Measurements from ENCODE around the gene SPO11. TPM values are rescaled to one million over a fixed set of nuclear protein-coding genes. Genes with fewer than 3 reads are reported as not detected.

The SPO11 gene
- total RNA-seq, 1 experiment from 2014 or later = not detected

DNA sequence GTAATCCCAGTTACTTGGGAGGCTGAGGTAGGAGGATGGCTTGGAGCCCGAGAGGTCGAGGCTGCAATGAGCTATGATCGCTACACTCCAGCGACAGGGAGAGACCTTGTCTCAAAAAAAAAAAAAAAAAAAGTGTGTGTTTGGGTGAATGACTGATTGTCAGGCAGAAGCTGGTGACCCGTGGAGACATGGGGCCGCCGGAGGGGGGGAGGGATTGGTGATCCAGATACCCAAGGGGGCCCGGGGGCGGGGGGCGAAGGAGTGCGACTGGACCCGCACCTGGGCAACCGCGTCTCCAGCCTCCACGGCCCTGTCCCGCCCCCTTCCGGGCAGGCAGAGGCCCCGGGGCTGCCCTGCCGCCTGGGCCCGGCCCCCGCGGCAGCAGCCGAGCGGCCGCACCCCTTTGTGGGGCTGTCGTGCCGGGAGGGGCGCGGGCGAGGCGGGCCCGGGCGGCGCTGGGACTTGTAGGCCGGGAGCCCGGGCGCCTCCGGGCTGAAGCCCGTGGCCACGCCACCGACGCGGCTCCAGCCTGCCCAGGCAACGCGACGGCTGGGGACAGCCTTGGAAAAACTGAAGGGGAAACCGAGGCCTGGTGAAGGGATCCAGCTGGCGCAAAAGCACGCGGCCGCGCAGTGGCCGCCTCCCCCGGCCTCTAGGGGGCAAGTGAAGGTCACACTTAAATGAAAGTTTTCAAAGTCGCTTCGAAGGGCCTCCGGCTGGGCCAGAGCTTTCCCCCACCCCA is 59.5 kb downstream of the SPO11 start:
- DNase-seq (ENCODE audit: extremely low read depth, low read depth) = peak; percentile 50

DNA sequence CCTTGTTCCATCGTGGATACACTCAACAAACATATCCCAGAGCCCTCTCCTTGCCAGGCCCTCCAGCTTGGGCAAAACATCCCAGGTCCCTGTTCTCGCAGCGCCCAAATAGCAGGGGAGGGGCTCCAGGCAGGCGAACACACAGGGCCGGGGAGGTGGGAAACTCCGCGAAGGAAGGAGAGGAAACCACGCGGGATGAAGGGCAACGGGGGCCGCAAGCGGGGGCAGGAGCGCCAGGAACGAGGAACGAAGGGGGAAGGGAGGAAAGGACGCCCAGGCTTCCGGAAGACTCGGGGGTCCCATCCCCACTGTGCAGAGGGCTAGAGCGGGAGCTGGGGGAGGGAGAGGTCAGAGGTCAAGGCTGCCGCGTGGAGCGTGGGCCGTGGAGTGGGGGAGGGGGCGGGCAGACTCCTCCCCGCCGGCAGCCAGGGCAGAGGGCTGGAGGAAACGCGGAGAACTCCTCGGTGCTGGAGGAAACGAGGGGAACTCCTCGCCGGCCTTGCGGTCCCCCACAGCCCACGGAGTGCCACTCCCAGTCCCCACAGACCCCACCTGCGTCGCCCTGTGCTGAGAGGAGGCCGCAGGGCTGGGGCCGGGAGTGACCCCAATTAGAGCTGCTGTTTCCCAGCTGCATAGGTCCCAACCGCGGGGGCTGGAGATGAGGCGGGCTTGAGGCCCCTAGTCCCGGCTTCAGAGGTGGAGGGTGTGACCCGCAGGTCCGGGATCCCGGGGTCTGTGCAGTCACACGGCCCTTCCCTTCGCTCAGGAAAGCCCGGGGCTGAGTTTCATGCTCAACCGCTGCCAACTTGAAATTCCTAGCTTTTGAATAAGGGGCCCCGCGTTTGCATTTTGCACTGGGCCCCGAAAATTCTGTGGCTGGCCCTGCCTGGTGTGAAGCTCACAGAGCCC is 60.3 kb downstream of the SPO11 start:
- no peak for DNase-seq (ENCODE audit: extremely low read depth, low read depth)

DNA sequence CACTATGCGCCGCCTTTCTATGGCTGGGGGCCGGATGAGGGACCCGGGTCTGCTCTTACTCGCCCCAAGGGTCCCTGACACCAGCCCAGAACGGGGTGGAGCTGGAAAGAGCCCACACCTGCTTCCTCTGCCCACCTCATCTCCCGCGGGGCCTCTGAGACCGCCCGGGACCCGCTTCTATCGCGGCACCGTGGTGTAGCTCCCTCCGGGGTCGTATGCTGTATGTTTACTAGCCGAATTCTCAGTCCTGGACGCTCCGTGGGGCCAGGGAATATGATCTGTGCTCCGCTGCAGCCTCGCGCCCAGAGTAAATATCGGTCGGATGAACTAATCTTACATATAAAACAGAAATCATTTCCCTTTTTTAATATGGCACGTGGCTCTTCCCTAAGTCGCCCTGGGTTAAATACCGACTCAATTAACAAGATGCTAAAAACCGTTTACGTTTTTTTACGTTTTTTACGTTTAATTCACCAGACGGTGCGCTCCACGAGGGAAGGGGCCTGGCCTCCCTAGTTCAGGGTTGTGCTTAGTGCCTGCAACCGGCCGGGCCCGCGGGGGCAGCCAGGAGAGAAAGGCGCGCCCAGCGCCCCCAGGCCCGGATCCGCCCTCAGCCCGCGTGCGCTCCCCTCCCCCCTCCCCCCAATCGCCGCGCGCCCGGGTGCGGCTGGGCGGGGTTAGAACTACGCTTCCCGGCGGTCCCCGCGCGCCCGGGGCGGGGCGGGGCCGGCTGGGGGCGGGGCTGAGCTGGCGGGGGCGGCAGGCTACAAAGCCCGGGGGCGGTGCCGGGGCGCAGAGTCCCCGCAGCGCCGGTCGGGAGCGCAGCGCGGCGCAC is 61.2 kb downstream of the SPO11 start, which contains the start of gene RBM38:
TSS of gene RBM38 (plus strand) at position 793 of the 835 bp plus-strand sequence. CDS start 186 bp downstream, outside the sequence.
- peak; percentile 61 for DNase-seq (ENCODE audit: extremely low read depth, low read depth)

DNA sequence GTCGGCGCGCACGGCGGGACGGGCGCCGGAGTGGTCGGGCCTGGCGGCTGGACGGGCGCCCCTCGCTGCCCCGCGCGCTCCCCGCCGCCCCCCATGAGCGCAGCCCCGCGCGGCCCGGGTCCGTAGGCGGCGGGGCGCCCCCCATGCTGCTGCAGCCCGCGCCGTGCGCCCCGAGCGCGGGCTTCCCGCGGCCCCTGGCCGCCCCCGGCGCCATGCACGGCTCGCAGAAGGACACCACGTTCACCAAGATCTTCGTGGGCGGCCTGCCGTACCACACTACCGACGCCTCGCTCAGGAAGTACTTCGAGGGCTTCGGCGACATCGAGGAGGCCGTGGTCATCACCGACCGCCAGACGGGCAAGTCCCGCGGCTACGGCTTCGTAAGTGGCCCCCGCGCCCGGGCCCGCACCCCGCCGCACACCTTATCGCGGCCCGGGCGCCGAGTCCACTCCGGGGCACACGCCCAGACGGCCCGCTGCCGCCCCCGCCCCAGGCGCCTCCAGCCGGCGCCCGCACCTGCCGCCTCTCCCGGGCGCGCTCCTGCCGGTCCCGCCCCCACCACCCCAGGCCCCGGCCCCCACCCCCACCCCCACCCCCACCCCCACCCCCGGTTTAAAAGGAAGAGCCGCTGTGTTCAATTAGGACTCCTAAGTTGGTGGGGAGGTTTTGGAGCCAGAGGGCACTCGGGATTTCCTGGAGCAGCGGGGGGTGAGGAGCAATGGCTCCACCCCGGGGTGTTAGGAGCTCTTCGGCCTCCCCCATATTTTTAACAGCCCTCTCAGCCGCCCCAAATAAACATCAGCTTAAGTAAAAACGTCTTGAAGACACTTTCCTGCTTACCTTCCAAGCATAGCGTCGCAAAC is 62.1 kb downstream of the SPO11 start:
- no peak for DNase-seq (ENCODE audit: extremely low read depth, low read depth)

DNA sequence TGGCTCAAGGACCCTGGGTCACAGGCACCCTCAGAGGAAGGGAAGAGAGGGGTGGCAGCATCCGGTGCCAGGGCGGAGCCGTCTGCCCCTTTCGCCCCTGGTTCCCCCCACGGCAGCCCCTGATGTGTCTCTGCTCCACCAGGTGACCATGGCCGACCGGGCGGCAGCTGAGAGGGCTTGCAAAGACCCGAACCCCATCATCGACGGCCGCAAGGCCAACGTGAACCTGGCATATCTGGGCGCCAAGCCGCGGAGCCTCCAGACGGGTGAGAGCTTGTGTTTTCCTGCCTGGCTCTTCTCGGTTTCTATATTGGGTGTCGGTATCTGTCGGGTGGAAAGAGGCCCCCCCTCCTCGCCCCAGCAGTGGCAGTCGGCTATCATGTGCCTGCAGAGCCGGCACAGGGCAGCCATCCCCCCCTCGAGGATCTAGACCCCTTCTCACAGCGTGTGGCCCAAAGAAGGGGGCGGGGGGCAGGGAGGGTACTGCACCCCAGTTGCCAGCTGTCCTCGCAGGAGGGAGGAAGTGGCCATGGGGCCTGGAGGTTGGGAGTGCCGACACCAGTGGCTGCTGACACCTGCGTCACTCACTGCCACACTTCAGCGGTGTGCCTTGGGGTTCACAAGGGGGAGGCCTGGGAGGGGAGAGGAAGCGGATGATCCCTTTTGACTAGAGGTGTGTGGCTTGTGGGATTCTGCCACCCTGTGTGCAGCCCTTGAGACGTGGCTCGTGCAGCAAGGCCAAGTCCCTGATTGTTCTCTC is 63.1 kb downstream of the SPO11 start:
- no peak for DNase-seq (ENCODE audit: extremely low read depth, low read depth)

Small RNAs within 50 kb of the gene (small RNA-seq; reads per million reads assigned to genes)
- gene MIR4325 (0 reads per million in 2 experiments), gene RF00019 (0 reads per million in 2 experiments), gene RPL39P39 (0 reads per million in 2 experiments)

Other genes with a start within 250 kb of the SPO11 start
- 0.17 and 0.23 TPM in 2 replicates for gene BMP7, start 63.2 kb upstream of the SPO11 start, total RNA-seq (2014; rRNA removed; shearing (Covaris generic))
- 34.0 and 42.8 TPM in 2 replicates for gene RAE1, start 21.5 kb downstream of the SPO11 start, total RNA-seq (2014; rRNA removed; shearing (Covaris generic))
- gene RBM38, start 61.6 kb downstream of the SPO11 start, total RNA-seq (2014; rRNA removed; shearing (Covaris generic)) = 18.2 and 20.6 TPM in 2 replicates
- gene CTCFL, start 195.3 kb downstream of the SPO11 start, total RNA-seq (2014; rRNA removed; shearing (Covaris generic)) = not detected in 2 replicates
- gene PCK1, start 231.3 kb downstream of the SPO11 start, total RNA-seq (2014; rRNA removed; shearing (Covaris generic)) = 0.23 and 0.32 TPM in 2 replicates